ENCODE data around the gene CD22.

CD22 gene

DNA sequence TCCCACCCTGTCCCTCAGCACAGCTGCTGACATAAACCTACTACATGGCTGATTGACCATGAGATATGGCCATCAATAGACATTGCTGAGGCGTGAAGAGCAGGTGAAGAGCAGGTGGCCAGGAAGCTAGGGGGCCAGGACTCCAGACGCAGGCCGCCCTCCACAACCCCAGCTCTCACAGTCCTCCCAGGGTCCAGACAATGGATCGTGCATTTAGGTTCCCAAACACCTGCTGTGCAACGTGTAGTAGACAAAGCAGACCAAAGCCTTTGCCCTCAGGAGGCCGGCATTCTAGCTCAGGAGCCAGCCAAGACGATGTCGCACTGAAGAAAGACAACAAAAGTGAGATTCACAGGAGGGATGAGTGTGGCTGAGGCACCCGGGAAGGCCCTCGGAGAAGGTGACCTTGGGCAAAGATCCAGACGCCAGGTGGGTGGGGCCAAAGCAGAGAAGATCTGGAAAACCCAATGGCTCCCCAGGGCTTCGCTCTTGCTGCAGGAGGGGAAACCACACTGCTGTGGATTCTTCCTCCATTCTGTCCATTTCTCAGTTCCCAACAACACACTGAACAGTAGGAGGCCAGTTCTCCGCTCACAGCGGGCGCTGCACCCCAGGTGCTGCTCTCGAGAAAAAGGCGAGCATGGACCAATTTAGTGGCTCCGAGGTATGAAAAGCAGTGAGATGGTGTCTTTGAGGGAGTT lies 20.1 kb downstream of the CD22 start:
- peaks cover 6 to 16% of the 10 kb centered on the region in 2 donors for H3K4me1 ChIP-seq (ENCODE audit: control insufficient read depth in 1 of 2, insufficient read depth in 2 of 2, low read length in 2 of 2)
- H3K9me3 ChIP-seq (ENCODE audit: control insufficient read depth in 1 of 2, low read length in 2 of 2) = no peaks in the 10 kb centered on the region
- no peak overlapping the region for H3K27ac ChIP-seq (ENCODE audit: low read depth, low read length)
- no peak overlapping the region for H3K9ac ChIP-seq (ENCODE audit: low read depth in 1 of 2, low read length in 2 of 2)
- H3K27me3 ChIP-seq (ENCODE audit: control insufficient read depth in 1 of 2, insufficient read depth in 2 of 2, low read length in 2 of 2) = peaks cover 0 to 14% of the 10 kb centered on the region in 2 donors
- no peaks in the 10 kb centered on the region for H3K36me3 ChIP-seq (ENCODE audit: control insufficient read depth in 1 of 2, insufficient read depth in 2 of 2, low read length in 2 of 2)
- H3K4me3 ChIP-seq (ENCODE audit: low read depth in 1 of 2, low read length in 2 of 2) = no peak overlapping the region

- Histone ChIP-seq H3K9me3 (ENCODE audit: control insufficient read depth in 1 of 2, low read length in 2 of 2) (no peaks in the 10 kb centered on the region), H3K9ac (ENCODE audit: low read depth in 1 of 2, low read length in 2 of 2) (no peak overlapping the region), H3K27me3 (ENCODE audit: control insufficient read depth in 1 of 2, insufficient read depth in 2 of 2, low read length in 2 of 2) (peaks cover 0 to 9% of the 10 kb centered on the region in 2 donors), H3K36me3 (ENCODE audit: control insufficient read depth in 1 of 2, insufficient read depth in 2 of 2, low read length in 2 of 2) (no peaks in the 10 kb centered on the region), H3K4me3 (ENCODE audit: low read depth in 1 of 2, low read length in 2 of 2) (no peak overlapping the region), H3K4me1 (ENCODE audit: control insufficient read depth in 1 of 2, insufficient read depth in 2 of 2, low read length in 2 of 2) (peaks cover 6 to 16% of the 10 kb centered on the region in 2 donors), H3K27ac (ENCODE audit: low read depth, low read length) (no peak overlapping the region)
Observed at GRCh38 chr19:35349614-35350521, 20.9 kb downstream of the CD22 start.

DNA sequence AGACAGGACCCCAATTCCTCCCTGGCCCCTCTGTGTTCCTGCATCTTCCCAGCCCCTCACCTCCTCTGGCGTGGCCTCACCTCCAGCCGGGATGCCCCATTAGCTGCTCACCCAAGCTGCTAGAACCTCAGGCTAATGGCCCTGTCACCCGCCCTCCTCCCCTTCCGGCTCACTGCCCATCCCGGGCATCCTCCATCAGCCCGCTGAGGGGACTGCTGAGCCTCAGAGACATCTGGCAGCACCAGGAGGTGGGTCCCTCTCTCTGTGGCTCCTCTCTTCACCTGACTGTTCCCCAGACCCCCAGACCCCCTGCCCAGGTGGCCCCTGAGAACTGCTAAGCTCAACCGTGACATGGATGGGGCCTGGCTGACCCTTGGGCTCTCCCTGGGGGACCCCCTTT lies 21.6 kb downstream of the CD22 start:
- no peaks in the 10 kb centered on the region for H3K36me3 ChIP-seq (ENCODE audit: control insufficient read depth in 1 of 2, insufficient read depth in 2 of 2, low read length in 2 of 2)
- peaks cover 6 to 16% of the 10 kb centered on the region in 2 donors for H3K4me1 ChIP-seq (ENCODE audit: control insufficient read depth in 1 of 2, insufficient read depth in 2 of 2, low read length in 2 of 2)
- no peak overlapping the region for H3K4me3 ChIP-seq (ENCODE audit: low read depth in 1 of 2, low read length in 2 of 2)
- no peak overlapping the region for H3K9ac ChIP-seq (ENCODE audit: low read depth in 1 of 2, low read length in 2 of 2)
- H3K9me3 ChIP-seq (ENCODE audit: control insufficient read depth in 1 of 2, low read length in 2 of 2) = no peaks in the 10 kb centered on the region
- H3K27ac ChIP-seq (ENCODE audit: low read depth, low read length) = no peak overlapping the region
- peaks cover 0 to 8% of the 10 kb centered on the region in 2 donors for H3K27me3 ChIP-seq (ENCODE audit: control insufficient read depth in 1 of 2, insufficient read depth in 2 of 2, low read length in 2 of 2)

- Histone ChIP-seq H3K9me3 (ENCODE audit: control insufficient read depth in 1 of 2, low read length in 2 of 2) (no peaks in the 10 kb centered on the region), H3K36me3 (ENCODE audit: control insufficient read depth in 1 of 2, insufficient read depth in 2 of 2, low read length in 2 of 2) (no peaks in the 10 kb centered on the region), H3K4me1 (ENCODE audit: control insufficient read depth in 1 of 2, insufficient read depth in 2 of 2, low read length in 2 of 2) (peaks cover 0 to 9% of the 10 kb centered on the region in 2 donors), H3K27ac (ENCODE audit: low read depth, low read length) (no peak overlapping the region), H3K9ac (ENCODE audit: low read depth in 1 of 2, low read length in 2 of 2) (no peak overlapping the region), H3K27me3 (ENCODE audit: control insufficient read depth in 1 of 2, insufficient read depth in 2 of 2, low read length in 2 of 2) (peaks cover 0 to 3% of the 10 kb centered on the region in 2 donors), H3K4me3 (ENCODE audit: low read depth in 1 of 2, low read length in 2 of 2) (no peak overlapping the region)
Observed at GRCh38 chr19:35351411-35352176, 22.6 kb downstream of the CD22 start.

DNA sequence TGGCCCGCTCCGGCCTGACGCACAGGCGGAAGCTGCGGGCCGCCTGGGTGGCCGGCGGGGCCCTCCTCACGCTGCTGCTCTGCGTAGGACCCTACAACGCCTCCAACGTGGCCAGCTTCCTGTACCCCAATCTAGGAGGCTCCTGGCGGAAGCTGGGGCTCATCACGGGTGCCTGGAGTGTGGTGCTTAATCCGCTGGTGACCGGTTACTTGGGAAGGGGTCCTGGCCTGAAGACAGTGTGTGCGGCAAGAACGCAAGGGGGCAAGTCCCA lies 23.1 kb downstream of the CD22 start:
- Histone ChIP-seq H3K4me1 (ENCODE audit: control insufficient read depth in 1 of 2, insufficient read depth in 2 of 2, low read length in 2 of 2) (peaks cover 0 to 7% of the 10 kb centered on the region in 2 donors), H3K36me3 (ENCODE audit: control insufficient read depth in 1 of 2, insufficient read depth in 2 of 2, low read length in 2 of 2) (no peaks in the 10 kb centered on the region), H3K27ac (ENCODE audit: low read depth, low read length) (no peak overlapping the region), H3K4me3 (ENCODE audit: low read depth in 1 of 2, low read length in 2 of 2) (no peak overlapping the region), H3K9ac (ENCODE audit: low read depth in 1 of 2, low read length in 2 of 2) (no peak overlapping the region), H3K9me3 (ENCODE audit: control insufficient read depth in 1 of 2, low read length in 2 of 2) (no peaks in the 10 kb centered on the region), H3K27me3 (ENCODE audit: control insufficient read depth in 1 of 2, insufficient read depth in 2 of 2, low read length in 2 of 2) (peaks cover 0 to 3% of the 10 kb centered on the region in 2 donors)

DNA sequence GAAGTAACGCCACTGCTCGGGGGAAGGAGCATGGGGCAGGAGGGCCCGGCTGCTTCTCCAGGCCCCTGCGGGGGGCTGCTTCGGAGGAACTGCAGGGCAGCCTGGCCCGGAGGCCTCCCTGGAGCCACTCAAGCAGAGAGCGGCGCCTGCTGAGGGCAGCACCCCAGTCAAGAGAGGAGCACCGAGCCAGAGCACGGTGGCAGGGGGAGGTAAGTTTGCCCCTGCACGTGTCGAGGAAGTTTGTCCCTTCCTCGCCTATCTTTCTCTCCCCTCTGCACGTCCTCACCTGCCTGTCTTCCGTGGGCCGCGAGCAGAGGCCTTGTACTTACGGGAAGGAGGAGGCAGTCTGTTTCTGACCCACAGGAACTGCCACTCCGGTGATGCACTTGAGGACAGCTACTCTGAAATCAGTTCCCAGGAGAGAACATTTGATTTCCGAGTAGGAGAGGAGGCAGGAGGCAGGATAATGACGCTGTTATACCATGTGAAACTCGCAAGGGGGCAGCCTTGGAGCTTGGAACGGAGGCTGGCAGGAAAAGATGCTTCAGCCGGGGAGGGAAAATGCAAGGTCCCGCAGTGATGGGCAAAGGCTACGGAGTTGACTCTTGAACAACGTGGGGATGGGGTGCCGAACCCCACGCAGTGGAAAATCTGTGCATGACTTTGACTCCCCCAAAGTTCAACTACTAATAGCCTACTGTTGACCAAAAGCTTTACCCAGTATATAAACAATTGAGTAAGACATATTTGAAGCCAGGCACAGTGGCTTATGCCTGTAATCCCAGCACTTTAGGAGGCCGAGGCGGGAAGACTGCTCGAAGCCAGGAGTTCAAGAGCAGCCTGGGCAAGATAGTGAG lies 23.7 kb downstream of the CD22 start:
- H3K36me3 ChIP-seq (ENCODE audit: control insufficient read depth in 1 of 2, insufficient read depth in 2 of 2, low read length in 2 of 2) = no peaks in the 10 kb centered on the region
- no peak overlapping the region for H3K9ac ChIP-seq (ENCODE audit: low read depth in 1 of 2, low read length in 2 of 2)
- H3K27me3 ChIP-seq (ENCODE audit: control insufficient read depth in 1 of 2, insufficient read depth in 2 of 2, low read length in 2 of 2) = peaks cover 0 to 3% of the 10 kb centered on the region in 2 donors
- no peak overlapping the region for H3K4me3 ChIP-seq (ENCODE audit: low read depth in 1 of 2, low read length in 2 of 2)
- no peaks in the 10 kb centered on the region for H3K9me3 ChIP-seq (ENCODE audit: control insufficient read depth in 1 of 2, low read length in 2 of 2)
- peaks cover 0 to 4% of the 10 kb centered on the region in 2 donors for H3K4me1 ChIP-seq (ENCODE audit: control insufficient read depth in 1 of 2, insufficient read depth in 2 of 2, low read length in 2 of 2)
- no peak overlapping the region for H3K27ac ChIP-seq (ENCODE audit: low read depth, low read length)

DNA sequence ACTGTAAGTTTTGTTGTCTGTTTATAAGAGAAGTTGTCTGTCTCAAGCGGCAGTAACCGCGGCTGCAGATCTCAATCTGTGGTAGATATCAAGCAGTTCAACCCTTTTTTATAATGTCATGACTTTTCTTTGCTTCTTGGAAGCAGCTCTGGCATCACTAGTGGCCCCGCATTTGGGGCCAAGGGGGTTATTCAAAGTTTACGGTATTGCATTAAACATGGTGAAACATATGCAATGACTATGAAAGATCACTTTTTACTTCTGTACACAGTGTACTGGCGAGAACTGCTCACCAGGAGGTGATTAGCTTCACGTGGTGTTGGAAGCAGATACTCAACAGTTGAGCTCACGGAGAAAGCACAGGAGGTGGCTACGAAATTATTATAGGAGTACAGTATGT lies 24.6 kb downstream of the CD22 start:
- Histone ChIP-seq H3K27ac (ENCODE audit: low read depth, low read length) (no peak overlapping the region), H3K4me1 (ENCODE audit: control insufficient read depth in 1 of 2, insufficient read depth in 2 of 2, low read length in 2 of 2) (no peaks in the 10 kb centered on the region), H3K9me3 (ENCODE audit: control insufficient read depth in 1 of 2, low read length in 2 of 2) (no peaks in the 10 kb centered on the region), H3K36me3 (ENCODE audit: control insufficient read depth in 1 of 2, insufficient read depth in 2 of 2, low read length in 2 of 2) (no peaks in the 10 kb centered on the region), H3K27me3 (ENCODE audit: control insufficient read depth in 1 of 2, insufficient read depth in 2 of 2, low read length in 2 of 2) (peaks cover 0 to 3% of the 10 kb centered on the region in 2 donors), H3K9ac (ENCODE audit: low read depth in 1 of 2, low read length in 2 of 2) (no peak overlapping the region), H3K4me3 (ENCODE audit: low read depth in 1 of 2, low read length in 2 of 2) (no peak overlapping the region)

GRCh38 chr19:35354898-35355297 lies 25.9 kb downstream of the CD22 start:
- Histone ChIP-seq H3K27ac (ENCODE audit: low read depth, low read length) (no peak overlapping the region), H3K9me3 (ENCODE audit: control insufficient read depth in 1 of 2, low read length in 2 of 2) (no peaks in the 10 kb centered on the region), H3K4me1 (ENCODE audit: control insufficient read depth in 1 of 2, insufficient read depth in 2 of 2, low read length in 2 of 2) (no peaks in the 10 kb centered on the region), H3K9ac (ENCODE audit: low read depth in 1 of 2, low read length in 2 of 2) (no peak overlapping the region), H3K36me3 (ENCODE audit: control insufficient read depth in 1 of 2, insufficient read depth in 2 of 2, low read length in 2 of 2) (no peaks in the 10 kb centered on the region), H3K27me3 (ENCODE audit: control insufficient read depth in 1 of 2, insufficient read depth in 2 of 2, low read length in 2 of 2) (peaks cover 0 to 3% of the 10 kb centered on the region in 2 donors), H3K4me3 (ENCODE audit: low read depth in 1 of 2, low read length in 2 of 2) (no peak overlapping the region)

GRCh38 chr19:35355791-35356460 lies 26.9 kb downstream of the CD22 start:
- no peak overlapping the region for H3K4me3 ChIP-seq (ENCODE audit: low read depth in 1 of 2, low read length in 2 of 2)
- H3K27ac ChIP-seq (ENCODE audit: low read depth, low read length) = no peak overlapping the region
- no peaks in the 10 kb centered on the region for H3K36me3 ChIP-seq (ENCODE audit: control insufficient read depth in 1 of 2, insufficient read depth in 2 of 2, low read length in 2 of 2)
- no peaks in the 10 kb centered on the region for H3K4me1 ChIP-seq (ENCODE audit: control insufficient read depth in 1 of 2, insufficient read depth in 2 of 2, low read length in 2 of 2)
- no peak overlapping the region for H3K9ac ChIP-seq (ENCODE audit: low read depth in 1 of 2, low read length in 2 of 2)
- peaks cover 0 to 3% of the 10 kb centered on the region in 2 donors for H3K27me3 ChIP-seq (ENCODE audit: control insufficient read depth in 1 of 2, insufficient read depth in 2 of 2, low read length in 2 of 2)
- H3K9me3 ChIP-seq (ENCODE audit: control insufficient read depth in 1 of 2, low read length in 2 of 2) = no peaks in the 10 kb centered on the region

All from duodenal mucosa (tissue), 2 donors.